GM21737 (cell line): ENCODE data around the gene HES4.
"Not testable (repeated sequence)": the region's sequence is repeated elsewhere in the genome, so short reads cannot be mapped to it uniquely, and the experiment has no call there.

Source experiments
- ATAC-seq: cut with Tn5 transposase; IDR thresholded peaks from one replicate; pipeline ENCODE4 v1.9.1; 2021; ENCODE audit warnings: mild to moderate bottlenecking, moderate library complexity; ENCODE audit not compliant: unreplicated experiment

The HES4 gene

DNA sequence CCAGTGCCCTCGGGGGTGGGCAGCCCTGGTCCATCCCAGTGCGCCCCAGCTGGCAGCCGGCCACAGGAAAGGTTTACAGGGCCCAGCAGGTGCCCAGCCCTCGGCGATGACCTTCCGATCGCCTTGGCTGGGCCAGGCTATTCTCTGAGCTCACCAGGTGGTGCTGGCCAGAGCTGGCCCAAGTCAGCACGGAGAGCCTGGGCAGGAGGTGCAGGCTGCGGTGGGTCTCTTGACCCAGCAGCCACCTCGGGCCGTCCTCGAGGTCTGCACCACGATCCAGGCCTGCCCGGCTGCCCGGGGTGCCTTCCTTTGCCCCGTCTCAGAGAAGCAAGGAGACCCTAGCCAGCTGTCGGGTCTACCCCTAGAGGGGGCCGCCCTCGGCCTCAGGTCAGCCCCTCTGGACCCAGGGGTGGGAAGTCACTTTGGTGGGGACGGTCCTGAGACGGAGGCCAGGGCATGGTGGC lies 18.4 kb downstream of the HES4 start:
- ATAC-seq, result no peak

DNA sequence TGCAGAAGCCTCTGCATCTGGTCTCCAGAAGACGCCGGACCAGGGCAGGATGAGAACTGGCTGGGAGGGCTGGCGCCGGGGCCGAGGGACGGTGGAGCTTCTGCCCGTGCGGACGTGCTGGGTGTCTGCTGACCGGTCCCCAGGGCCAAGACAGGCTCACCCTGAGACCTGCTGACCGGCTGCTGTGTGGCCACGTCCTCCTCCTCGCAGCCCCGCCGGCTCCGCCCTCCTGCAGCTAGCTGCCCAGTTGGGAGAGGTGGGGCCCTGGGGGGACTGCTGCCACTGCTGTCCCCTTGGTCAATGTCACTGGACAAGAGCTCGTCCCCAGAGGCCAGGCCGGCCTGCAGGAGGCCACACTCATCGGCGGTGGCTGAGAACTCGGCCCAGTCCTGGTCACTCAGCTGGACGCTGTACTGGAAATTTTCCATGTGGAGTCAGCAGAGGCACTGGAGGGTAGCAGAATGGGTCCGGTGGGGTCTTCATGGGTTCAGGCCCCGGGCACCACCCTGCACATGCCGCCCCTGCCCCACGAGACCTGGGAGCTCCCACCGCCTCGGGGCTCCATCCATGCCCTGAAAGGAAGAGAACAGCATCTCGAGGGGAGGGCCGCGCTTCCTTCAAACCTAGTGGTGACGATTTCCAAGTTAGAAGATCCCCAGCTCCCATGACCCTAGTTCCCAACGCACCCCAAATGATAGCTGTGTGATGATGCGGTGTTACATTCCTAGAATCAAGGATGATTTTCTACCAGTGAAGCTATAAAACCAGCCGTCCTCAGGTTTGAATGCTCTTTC lies 19.1 kb downstream of the HES4 start:
- no peak for ATAC-seq

DNA sequence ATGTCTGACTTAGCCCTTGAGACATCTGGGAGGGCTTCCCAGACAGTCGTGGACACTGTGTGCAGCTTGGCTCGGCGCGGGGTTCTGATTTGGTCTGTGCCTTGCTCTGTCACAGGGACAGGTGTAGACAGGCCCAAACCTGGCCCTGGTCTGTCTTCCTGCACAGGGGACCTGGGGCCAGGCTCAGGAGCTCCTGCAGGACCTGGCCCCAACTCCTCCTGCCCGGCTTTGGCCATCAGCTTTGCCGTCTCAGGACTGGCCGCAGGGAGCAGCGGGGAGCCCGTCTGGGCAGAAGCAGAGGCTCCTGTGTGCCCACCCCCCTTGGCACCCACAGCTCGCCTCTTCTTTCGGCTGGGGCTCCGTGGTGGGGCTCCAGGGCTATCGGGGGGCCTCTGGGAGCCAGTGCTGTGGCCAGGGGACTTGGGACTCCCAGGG lies 19.7 kb downstream of the HES4 start:
- ATAC-seq, result no peak

DNA sequence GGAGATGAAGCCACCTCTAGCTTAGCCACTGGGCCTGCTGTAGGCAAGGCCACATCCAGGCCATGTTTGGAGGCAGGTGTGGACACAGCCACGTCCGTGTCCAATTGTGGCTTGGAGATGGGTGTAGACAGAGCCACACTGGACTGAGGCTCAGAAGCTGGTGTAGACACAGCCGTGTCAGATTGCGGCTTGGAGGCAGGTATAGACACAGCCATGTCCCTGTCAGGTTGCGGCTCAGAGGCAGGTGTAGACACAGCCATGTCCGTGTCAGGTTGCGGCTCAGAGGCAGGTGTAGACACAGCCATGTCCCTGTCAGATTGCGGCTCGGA lies 20.2 kb downstream of the HES4 start:
- ATAC-seq, result no peak

DNA sequence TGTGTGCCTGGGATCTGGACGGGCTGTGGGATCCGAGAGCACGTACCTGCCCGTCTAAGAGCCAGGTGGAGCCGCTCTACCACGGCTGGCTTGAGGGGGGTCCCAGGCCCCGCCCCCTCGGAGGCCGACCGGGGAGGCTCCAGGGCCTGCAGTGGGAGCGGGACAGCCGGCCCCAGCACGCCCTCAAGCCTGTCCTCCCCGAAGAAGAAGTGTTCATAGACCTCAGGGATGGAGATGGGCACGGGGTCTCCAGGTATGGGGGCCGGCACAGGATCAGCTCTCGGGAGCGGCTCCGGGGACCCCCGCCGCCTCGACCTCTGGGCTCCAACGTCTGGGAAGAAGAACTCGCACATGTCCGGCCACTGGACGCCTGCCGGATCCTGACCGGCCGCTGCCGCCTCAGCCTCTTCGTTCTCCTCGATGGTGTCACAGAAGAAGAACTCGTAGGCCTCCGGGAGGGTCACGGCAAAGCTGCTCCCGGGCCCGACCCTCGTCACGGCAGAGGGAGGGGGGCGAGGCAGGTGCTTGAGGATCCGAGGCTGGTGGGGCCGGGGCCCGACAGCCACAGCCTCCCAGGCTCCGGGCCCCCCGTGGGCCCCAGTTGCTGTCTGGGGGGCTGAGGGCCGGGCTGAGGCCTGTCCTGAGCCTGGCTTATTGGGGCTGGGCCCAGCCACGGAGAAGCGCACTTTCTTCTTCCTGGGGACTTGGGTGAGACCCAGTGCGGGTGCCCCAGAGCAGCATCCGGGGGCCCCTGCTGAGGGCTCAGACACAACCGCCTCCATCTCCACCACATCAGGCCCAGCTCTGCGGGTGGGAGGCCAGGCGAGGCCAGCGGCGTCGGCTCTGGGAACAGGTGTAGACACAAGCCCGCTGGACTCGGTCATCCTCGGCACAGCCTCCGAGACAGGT lies 20.8 kb downstream of the HES4 start:
- no peak for ATAC-seq

- no peak for ATAC-seq
These were observed 21.6 kb downstream of the HES4 start for GRCh38 chr1:978069-978834.

GRCh38 chr1:976791-977190 lies 23.1 kb downstream of the HES4 start:
- ATAC-seq, result not testable (repeated sequence)

DNA sequence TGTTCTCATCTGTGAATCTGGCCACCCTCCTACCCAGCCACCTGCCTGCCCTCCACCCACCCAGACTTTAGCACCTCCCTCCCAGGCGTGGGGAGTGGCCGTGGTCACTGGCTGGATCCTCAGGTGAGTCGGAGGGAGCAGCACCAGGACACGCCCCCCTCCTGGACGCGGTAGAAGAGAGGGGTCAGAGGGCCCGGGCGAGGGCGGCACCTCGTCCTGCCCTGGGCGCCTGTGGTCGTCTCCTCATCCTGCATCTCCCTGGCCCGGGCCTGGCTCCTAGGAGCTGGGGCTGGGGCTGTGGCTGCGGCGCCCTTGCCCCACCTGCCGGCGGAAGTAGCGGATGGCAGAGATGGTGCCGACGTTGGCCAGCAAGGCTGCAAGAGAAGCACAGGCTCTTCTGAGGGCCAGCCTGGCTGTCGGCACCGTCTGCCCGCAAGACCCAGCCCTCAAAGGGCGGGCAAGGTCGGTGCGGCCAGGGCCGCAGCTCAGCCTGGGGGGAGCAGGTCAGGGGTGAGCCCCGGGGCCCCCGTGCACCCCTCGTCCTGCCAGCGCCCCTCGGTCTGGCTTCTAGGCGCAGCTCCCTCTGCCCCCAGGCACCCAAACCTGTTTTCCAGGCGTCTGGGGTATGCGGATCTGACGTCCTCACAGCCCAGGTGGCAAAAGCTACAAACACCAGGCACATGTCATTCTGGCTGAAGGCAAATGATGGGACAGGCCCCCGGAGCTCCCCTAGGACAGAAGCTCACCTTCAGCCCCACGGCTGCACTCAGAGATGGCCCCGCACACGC lies 23.8 kb downstream of the HES4 start:
- ATAC-seq, result no peak

DNA sequence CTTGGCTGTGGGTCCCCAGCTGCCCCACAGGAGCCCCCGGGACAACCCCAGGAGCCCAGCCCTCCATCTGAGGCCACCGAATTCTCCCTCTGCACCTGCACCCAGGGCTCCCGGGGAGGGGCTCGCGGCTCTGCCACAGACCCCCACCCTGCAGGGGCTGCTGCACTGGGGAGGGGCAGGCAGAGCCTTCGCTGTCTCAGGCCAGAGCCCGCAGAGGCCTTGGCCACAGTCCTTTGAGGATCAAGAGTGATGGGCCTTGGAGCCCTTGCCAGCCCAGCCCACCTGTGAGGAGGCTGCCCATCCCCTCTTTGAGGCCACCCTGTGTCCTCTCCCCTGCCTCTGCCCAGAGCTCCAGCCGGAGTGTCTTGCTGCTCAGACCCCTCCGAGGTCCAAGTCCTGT lies 24.5 kb downstream of the HES4 start:
- ATAC-seq, result no peak

GRCh38 chr1:974687-975328 lies 25.1 kb downstream of the HES4 start:
- no peak for ATAC-seq

- no peak for ATAC-seq
These were observed 25.6 kb downstream of the HES4 start for GRCh38 chr1:974293-974640.

DNA sequence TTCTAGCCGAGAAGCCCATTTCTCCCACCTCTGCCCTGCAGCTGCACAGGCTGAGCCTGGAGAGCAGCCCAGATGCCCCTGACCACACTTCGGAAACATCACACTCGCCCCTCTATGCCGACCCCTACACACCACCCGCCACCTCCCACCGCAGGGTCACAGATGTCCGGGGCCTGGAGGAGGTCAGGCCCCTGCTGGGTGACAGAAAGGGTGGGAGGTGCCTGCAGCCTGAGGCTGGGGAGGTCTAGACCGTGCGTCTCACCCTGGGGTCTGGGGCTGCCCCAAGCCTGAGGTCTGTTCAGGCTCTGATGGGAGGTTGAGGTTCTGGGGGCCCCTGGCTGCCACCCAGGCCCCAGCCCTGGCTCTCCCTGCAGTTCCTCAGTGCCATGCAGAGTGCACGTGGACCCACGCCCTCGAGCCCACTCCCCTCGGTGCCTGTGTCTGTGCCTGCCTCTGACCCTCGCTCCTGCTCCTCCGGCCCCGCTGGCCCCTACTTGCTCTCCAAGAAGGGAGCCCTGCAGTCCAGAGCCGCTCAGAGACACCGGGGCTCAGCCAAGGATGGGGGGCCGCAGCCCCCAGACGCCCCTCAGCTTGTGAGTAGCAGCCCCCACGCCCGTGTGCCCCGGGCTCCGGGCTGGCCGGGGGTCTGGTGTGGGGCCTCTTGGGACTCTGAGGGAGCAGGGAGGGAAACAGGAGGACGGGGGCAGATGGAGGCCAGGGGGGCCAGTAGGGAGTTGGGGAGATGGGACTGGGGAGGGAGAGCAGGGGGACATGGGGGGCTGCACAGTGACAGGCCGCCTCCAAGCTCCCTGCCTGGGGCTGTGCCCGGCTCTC lies 26.2 kb downstream of the HES4 start:
- no peak for ATAC-seq

DNA sequence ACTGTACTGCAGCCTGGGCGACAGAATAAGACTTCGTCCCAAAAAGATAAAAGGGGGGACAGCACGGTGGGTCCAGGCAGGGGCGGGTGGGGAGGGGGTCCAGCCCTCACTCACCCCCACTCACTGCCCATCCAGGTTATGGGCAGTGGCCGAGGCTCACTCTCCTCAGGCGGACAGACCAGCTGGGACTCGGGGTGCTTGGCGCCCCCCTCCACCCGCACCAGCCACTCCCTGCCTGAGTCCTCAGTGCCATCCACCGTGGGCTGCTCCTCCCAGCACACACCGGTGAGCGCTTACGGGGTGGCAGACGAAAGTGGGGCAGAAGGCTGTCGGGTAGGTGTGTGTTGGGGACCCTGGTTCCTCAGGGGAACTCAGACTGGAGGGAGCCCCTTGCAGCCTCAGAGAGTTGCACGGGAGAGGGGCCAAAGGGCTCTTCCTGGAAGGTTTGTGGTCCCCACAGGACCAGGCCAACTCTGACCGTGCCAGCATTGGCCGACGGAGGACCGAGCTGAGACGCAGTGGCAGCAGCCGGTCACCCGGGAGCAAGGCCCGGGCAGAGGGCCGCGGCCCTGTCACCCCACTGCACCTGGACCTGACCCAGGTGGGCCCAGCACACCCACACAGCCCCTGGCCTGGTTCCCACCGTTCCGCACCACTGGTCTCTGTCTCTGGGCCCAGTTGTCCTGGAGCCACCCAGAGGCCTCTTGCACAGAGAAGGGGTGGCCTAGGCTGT lies 27.0 kb downstream of the HES4 start:
- ATAC-seq, result no peak

GRCh38 chr1:971751-972506 lies 28.0 kb downstream of the HES4 start:
- ATAC-seq, result no peak

DNA sequence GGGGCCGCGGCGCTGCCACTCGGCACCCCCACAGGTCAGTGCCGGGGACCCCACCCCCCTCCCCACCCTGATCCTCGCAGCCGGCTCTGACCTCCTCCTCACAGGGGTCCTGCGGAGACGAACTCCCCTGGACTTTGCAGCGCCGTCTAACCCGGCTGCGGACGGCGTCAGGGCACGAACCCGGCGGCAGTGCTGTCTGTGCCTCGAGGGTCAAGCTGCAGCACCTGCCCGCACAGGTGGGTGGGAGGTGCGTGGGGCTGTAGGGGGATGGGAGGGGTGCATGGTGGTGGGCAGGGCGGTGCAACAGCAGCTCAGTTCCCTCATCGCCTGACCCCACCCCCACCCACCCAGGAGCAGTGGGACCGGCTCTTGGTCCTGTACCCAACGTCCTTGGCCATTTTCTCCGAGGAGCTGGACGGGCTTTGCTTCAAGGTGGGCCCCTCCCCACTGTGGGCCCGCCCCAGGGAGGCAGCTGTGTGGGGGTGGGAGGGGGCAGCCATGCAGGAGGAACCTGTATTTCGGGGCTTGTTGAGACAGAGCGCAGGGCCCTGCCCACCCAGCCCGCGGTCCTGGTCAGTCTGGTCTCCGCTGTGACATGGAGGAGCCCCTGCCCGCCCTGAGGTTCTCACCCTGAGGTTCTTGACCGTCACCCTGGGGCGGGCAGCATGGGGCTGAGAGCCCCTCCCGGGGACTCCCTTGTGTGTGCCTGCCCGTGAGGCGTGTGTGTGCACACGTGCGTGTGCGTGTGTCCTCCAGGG lies 28.7 kb downstream of the HES4 start:
- ATAC-seq, result no peak

GRCh38 chr1:970242-970972 lies 29.5 kb downstream of the HES4 start:
- no peak for ATAC-seq
